Measurements from ENCODE around the gene HBB. TPM values are rescaled to one million over a fixed set of nuclear protein-coding genes. Genes with fewer than 3 reads are reported as not detected.

The HBB gene
- total RNA-seq, 1 experiment from 2014 or later, result not detected

DNA sequence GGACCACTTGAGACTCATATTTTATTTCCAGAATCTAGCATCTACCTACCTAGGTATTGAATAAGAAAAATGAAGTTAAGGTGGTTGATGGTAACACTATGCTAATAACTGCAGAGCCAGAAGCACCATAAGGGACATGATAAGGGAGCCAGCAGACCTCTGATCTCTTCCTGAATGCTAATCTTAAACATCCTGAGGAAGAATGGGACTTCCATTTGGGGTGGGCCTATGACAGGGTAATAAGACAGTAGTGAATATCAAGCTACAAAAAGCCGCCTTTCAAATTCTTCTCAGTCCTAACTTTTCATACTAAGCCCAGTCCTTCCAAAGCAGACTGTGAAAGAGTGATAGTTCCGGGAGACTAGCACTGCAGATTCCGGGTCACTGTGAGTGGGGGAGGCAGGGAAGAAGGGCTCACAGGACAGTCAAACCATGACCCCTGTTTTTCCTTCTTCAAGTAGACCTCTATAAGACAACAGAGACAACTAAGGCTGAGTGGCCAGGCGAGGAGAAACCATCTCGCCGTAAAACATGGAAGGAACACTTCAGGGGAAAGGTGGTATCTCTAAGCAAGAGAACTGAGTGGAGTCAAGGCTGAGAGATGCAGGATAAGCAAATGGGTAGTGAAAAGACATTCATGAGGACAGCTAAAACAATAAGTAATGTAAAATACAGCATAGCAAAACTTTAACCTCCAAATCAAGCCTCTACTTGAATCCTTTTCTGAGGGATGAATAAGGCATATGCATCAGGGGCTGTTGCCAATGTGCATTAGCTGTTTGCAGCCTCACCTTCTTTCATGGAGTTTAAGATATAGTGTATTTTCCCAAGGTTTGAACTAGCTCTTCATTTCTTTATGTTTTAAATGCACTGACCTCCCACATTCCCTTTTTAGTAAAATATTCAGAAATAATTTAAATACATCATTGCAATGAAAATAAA lies 2.1 kb downstream of the HBB start:
- Mint-ChIP-seq H3K4me1 (no peaks in the 10 kb centered on the region), H3K27ac (peak overlapping the region in 1 of 3 experiments; percentile 53; a peak in 1 of 7 replicates), H3K4me3 (no peak overlapping the region), H3K9me3 (peaks cover 20 to 24% of the 10 kb centered on the region in 2 experiments), H3K36me3 (ENCODE audit: insufficient read depth in 1 of 3, low read depth in 3 of 3) (peaks cover 3 to 18% (median 16%) of the 10 kb centered on the region in 3 experiments; a peak in 6 of 7 replicates), H3K27me3 (ENCODE audit: low read depth) (no peaks in the 10 kb centered on the region)
- Histone ChIP-seq H3K79me2 (ENCODE audit: insufficient read depth, low read length) (no peaks in the 10 kb centered on the region), H3K27ac (ENCODE audit: insufficient read length, low read depth, low read length) (no peak overlapping the region), H3K14ac (ENCODE audit: insufficient read depth, low read length) (no peak overlapping the region), H2BK15ac (ENCODE audit: low read depth, low read length) (no peak overlapping the region), H4K5ac (ENCODE audit: insufficient read length, low read depth, low read length) (no peak overlapping the region), H3K4me1 (ENCODE audit: insufficient read depth, low read length) (no peaks in the 10 kb centered on the region), H3T11ph (ENCODE audit: low read length) (no peak overlapping the region), H3K4ac (ENCODE audit: low read depth, low read length) (no peak overlapping the region), H4K91ac (ENCODE audit: insufficient read length, low read depth, low read length) (no peak overlapping the region), H3K4me2 (ENCODE audit: insufficient read depth, insufficient read length, low read length) (no peak overlapping the region), H2BK5ac (ENCODE audit: insufficient read length, low read length) (no peak overlapping the region), H3K23ac (ENCODE audit: insufficient read length, low read depth, low read length) (no peak overlapping the region), H3K27me3 (ENCODE audit: insufficient read depth, low read length) (no peaks in the 10 kb centered on the region), H2BK20ac (ENCODE audit: low read depth, low read length, poor library complexity, severe bottlenecking) (no peak overlapping the region), H3K79me1 (ENCODE audit: insufficient read depth, low read depth, low read length, poor library complexity, severe bottlenecking) (no peaks in the 10 kb centered on the region), H2BK120ac (ENCODE audit: low read depth, low read length, poor library complexity, severe bottlenecking) (no peak overlapping the region), H4K20me1 (ENCODE audit: control insufficient read depth, insufficient read depth, insufficient read length) (no peaks in the 10 kb centered on the region), H3K9me3 (ENCODE audit: control insufficient read depth, low read depth, low read length) (no peaks in the 10 kb centered on the region), H2BK12ac (ENCODE audit: insufficient read length, low read depth, low read length) (no peak overlapping the region), H3K18ac (ENCODE audit: insufficient read length, low read depth, low read length) (no peak overlapping the region), H4K8ac (replicated peaks; ENCODE audit: insufficient read length, low read depth, low read length) (no peak overlapping the region), H2AFZ (ENCODE audit: low read length) (no peak overlapping the region), H3K56ac (ENCODE audit: insufficient read length, low read depth, low read length) (no peak overlapping the region), H3K9ac (ENCODE audit: extremely low read depth, insufficient read length, low read length) (no peak overlapping the region), H3K23me2 (ENCODE audit: insufficient read length, low read depth, low read length, poor library complexity, severe bottlenecking) (no peaks in the 10 kb centered on the region), H2AK5ac (ENCODE audit: insufficient read length, low read length) (no peak overlapping the region)
- TF ChIP-seq, protein P1, sequence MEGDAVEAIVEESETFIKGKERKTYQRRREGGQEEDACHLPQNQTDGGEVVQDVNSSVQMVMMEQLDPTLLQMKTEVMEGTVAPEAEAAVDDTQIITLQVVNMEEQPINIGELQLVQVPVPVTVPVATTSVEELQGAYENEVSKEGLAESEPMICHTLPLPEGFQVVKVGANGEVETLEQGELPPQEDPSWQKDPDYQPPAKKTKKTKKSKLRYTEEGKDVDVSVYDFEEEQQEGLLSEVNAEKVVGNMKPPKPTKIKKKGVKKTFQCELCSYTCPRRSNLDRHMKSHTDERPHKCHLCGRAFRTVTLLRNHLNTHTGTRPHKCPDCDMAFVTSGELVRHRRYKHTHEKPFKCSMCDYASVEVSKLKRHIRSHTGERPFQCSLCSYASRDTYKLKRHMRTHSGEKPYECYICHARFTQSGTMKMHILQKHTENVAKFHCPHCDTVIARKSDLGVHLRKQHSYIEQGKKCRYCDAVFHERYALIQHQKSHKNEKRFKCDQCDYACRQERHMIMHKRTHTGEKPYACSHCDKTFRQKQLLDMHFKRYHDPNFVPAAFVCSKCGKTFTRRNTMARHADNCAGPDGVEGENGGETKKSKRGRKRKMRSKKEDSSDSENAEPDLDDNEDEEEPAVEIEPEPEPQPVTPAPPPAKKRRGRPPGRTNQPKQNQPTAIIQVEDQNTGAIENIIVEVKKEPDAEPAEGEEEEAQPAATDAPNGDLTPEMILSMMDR (conservative IDR thresholded peaks at IDR 0.05), result no peak
- WGBS (ENCODE audit: extremely low coverage, insufficient read length, low lambda C conversion rate), result no CpG with 5 or more reads among the region's 6 CpGs
- DNase-seq, result no peak

All from H9 (cell line).